K562 (cell line): Measurements from ENCODE around the gene ZC3H12A. TPM values are rescaled to one million over a fixed set of nuclear protein-coding genes. Genes with fewer than 3 reads are reported as not detected.
A peak's percentile ranks its signal among the peaks of the same experiment; 100 is the strongest.

Experiments used
- ATAC-seq: fragments of 200-7000 bp; cut with Tn5 transposase; 3 replicates; pipeline ENCODE4 v1.9.1; 2020; ENCODE audit warnings: moderate library complexity
- BruUV-seq: library from RNA; stranded (reverse); fragments of 400-500 nt; replicated peaks from 2 replicates; lab custom pipeline; 2021; lab: Mats Ljungman, UMichigan
- CTCF ChIA-PET: fragments of 300-600 bp; formaldehyde crosslinking; extraction: SDS; loops from one replicate; lab custom pipeline; 2021; ENCODE audit warnings: low intra/inter-chr PET ratio; lab: Yijun Ruan, JAX
- POLR2A ChIA-PET: fragments of 300-600, 350-650 bp; sonication (Branson Sonifier 250); formaldehyde crosslinking; extraction: SDS; loops from one replicate; lab custom pipeline; 2021; ENCODE audit warnings: antibody characterized with exemption, inconsistent platforms; lab: Yijun Ruan, JAX
- DNase-seq, 4 experiments: peaks; one replicate each; pipeline versions ENCODE4 v3.0.0 to v3.0.0-alpha.2; 2011 to 2018; ENCODE audit warnings: low spot score in 3 of 4, mixed read lengths in 3 of 4; ENCODE audit errors: extremely low read depth in 1 of 4
- FAIRE-seq: peaks from 2 replicates; lab custom pipeline; 2011; peaks lifted over from hg19 to GRCh38; lab: Jason Lieb, UNC
- H2AFZ ChIP-seq: 2 replicates; pipeline ENCODE4 v1.6.0; 2011; ENCODE audit warnings: low read depth, low read length, control low read depth, inconsistent platforms
- H3K27ac ChIP-seq: fragments of 200-600 bp; 3 replicates; pipeline ENCODE4 v1.8.0; 2011; ENCODE audit warnings: low read depth, mild to moderate bottlenecking, control low read depth, inconsistent platforms, low read length, moderate library complexity, mixed read lengths; ENCODE audit errors: extremely low read depth
- H3K27me3 ChIP-seq, 2 experiments: fragments of 300-600 bp in 1 of 2; 2 replicates in 1 of 2; 3 replicates in 1 of 2; pipeline versions ENCODE4 v1.6.0 to v1.8.0; 2011; ENCODE audit warnings: inconsistent platforms in 2 of 2, low read length in 2 of 2, mild to moderate bottlenecking in 1 of 2, mixed read lengths in 1 of 2, moderate library complexity in 1 of 2; ENCODE audit not compliant: control insufficient read depth in 2 of 2, insufficient read depth in 2 of 2
- H3K36me3 ChIP-seq: fragments of 300-600 bp; 3 replicates; pipeline ENCODE4 v1.8.0; 2011; ENCODE audit warnings: mild to moderate bottlenecking, low read length, inconsistent platforms; ENCODE audit not compliant: control insufficient read depth, insufficient read depth
- H3K4me1 ChIP-seq, 2 experiments: fragments of 200-600 bp in 1 of 2; replicated peaks in 1 of 2; 2 replicates in 1 of 2; 3 replicates in 1 of 2; pipeline versions ENCODE4 v1.5.1 to v1.8.0; 2011; ENCODE audit warnings: inconsistent platforms in 2 of 2, low read length in 2 of 2, mild to moderate bottlenecking in 1 of 2, mixed read lengths in 1 of 2, moderate library complexity in 1 of 2; ENCODE audit not compliant: control insufficient read depth in 2 of 2, insufficient read depth in 2 of 2
- H3K4me2 ChIP-seq: 2 replicates; pipeline ENCODE4 v1.6.1; 2011; ENCODE audit warnings: low read length, control low read depth, inconsistent platforms, mixed read lengths; ENCODE audit not compliant: insufficient read depth
- H3K4me3 ChIP-seq: fragments of 200-600 bp; sonication (generic), shearing (Covaris generic); 2 replicates; pipeline ENCODE4 v1.5.1; 2016; ENCODE audit warnings: control low read depth, inconsistent platforms
- H3K79me2 ChIP-seq: fragments of 200-600 bp; 3 replicates; pipeline ENCODE4 v1.8.0; 2011; ENCODE audit warnings: low read length, inconsistent platforms; ENCODE audit not compliant: control insufficient read depth, insufficient read depth
- H3K9ac ChIP-seq, 2 experiments: 2 replicates each; pipeline versions ENCODE4 v1.6.0 to v1.6.1; 2011; ENCODE audit warnings: low read depth in 2 of 2, low read length in 2 of 2, control low read depth in 1 of 2, inconsistent platforms in 1 of 2, mild to moderate bottlenecking in 1 of 2, mixed read lengths in 1 of 2; ENCODE audit not compliant: insufficient read depth in 1 of 2
- H3K9me1 ChIP-seq: one replicate; pipeline ENCODE4 v1.6.0; 2011; ENCODE audit warnings: inconsistent platforms, mild to moderate bottlenecking, low read length, moderate library complexity; ENCODE audit not compliant: control insufficient read depth, insufficient read depth
- H3K9me3 ChIP-seq: replicated peaks from 2 replicates; pipeline ENCODE4 v1.5.1; 2011; ENCODE audit warnings: low read depth, low read length, inconsistent platforms; ENCODE audit not compliant: control insufficient read depth, insufficient read depth
- H4K20me1 ChIP-seq: replicated peaks from 2 replicates; pipeline ENCODE4 v1.6.1; 2011; ENCODE audit warnings: low read length, inconsistent platforms, mixed read lengths; ENCODE audit not compliant: control insufficient read depth, insufficient read depth
- DACH1 ChIP-seq: fragments of 450-650 bp; IDR thresholded peaks from 2 replicates; pipeline ENCODE4 v1.6.1; 2018; ENCODE audit not compliant: partially characterized antibody
- ESRRA ChIP-seq: fragments of 450-650 bp; IDR thresholded peaks from 2 replicates; pipeline ENCODE4 v1.6.1; 2014; ENCODE audit warnings: low read depth, mild to moderate bottlenecking, moderate library complexity, borderline replicate concordance
- GATA2 ChIP-seq: sonication (generic); formaldehyde crosslinking; IDR thresholded peaks from 2 replicates; pipeline ENCODE4 v1.4.0; 2020; ENCODE audit warnings: mild to moderate bottlenecking, missing genetic modification reagents
- HDAC1 ChIP-seq, 2 experiments: fragments of 450-650 bp; IDR thresholded peaks; 2 replicates each; pipeline ENCODE4 v1.6.1; 2016 to 2017; ENCODE audit warnings: inconsistent platforms in 1 of 2, mild to moderate bottlenecking in 1 of 2, moderate library complexity in 1 of 2
- HNRNPK ChIP-seq: fragments of 200-400 bp; formaldehyde crosslinking; IDR thresholded peaks from one replicate; pipeline ENCODE4 v1.6.1; 2018; ENCODE audit warnings: mild to moderate bottlenecking, low read depth, low read length; ENCODE audit not compliant: poor library complexity, severe bottlenecking
- KDM4B ChIP-seq, 2 experiments: fragments of 450-650 bp in 1 of 2; sonication (generic) in 1 of 2; IDR thresholded peaks; 2 replicates each; pipeline ENCODE4 v1.6.1; 2016 to 2017; ENCODE audit warnings: borderline replicate concordance in 2 of 2, antibody characterized with exemption in 1 of 2, low read depth in 1 of 2, mild to moderate bottlenecking in 1 of 2
- KLF13 ChIP-seq: fragments of 450-650 bp; IDR thresholded peaks from 2 replicates; pipeline ENCODE4 v1.6.1; 2016; ENCODE audit warnings: missing genetic modification characterization, low read depth, mild to moderate bottlenecking, missing compliant biosample characterization, moderate library complexity, borderline replicate concordance
- KLF16 ChIP-seq: IDR thresholded peaks from 2 replicates; pipeline ENCODE4 v1.6.1; 2016; ENCODE audit warnings: antibody characterized with exemption
- MEIS2 ChIP-seq: fragments of 450-650 bp; IDR thresholded peaks from 2 replicates; pipeline ENCODE4 v1.6.1; 2014; ENCODE audit warnings: mild to moderate bottlenecking; ENCODE audit not compliant: partially characterized antibody
- POLR2AphosphoS2 ChIP-seq: IDR thresholded peaks from 2 replicates; pipeline ENCODE4 v1.6.1; 2012; ENCODE audit warnings: low read length, improper control_type of control experiment
- RAD21 ChIP-seq, 2 experiments: fragments of 250-450 bp in 1 of 2; fragments of 450-650 bp in 1 of 2; sonication (Bioruptor Pico) in 1 of 2; formaldehyde crosslinking in 1 of 2; IDR thresholded peaks in 1 of 2; conservative IDR thresholded peaks in 1 of 2; 2 replicates each; pipeline versions ENCODE4 v1.4.0 to v1.8.0; 2020 to 2022; ENCODE audit warnings: mild to moderate bottlenecking in 2 of 2, moderate library complexity in 1 of 2
- RFX5 ChIP-seq: IDR thresholded peaks from 2 replicates; pipeline ENCODE4 v1.6.1; 2011; ENCODE audit warnings: low read depth, mild to moderate bottlenecking, improper control_type of control experiment, low read length
- SMARCB1 ChIP-seq: IDR thresholded peaks from 2 replicates; pipeline ENCODE4 v1.6.1; 2011; ENCODE audit warnings: improper control_type of control experiment, low read depth; ENCODE audit not compliant: insufficient read length
- ZBTB7A ChIP-seq: IDR thresholded peaks from 2 replicates; pipeline ENCODE4 v1.6.1; 2011; ENCODE audit warnings: low read depth, mild to moderate bottlenecking, low read length, moderate library complexity, borderline replicate concordance; ENCODE audit not compliant: control insufficient read depth
- ZFP36 ChIP-seq: fragments of 150-350 bp; IDR thresholded peaks from 2 replicates; pipeline ENCODE4 v1.6.1; 2018; ENCODE audit warnings: low read length, low read depth; ENCODE audit not compliant: partially characterized antibody
- ZNF57 ChIP-seq: fragments of 450-650 bp; formaldehyde crosslinking; IDR thresholded peaks from 2 replicates; pipeline ENCODE4 v1.4.0; 2020; ENCODE audit warnings: mild to moderate bottlenecking, moderate library complexity
- WGBS: fragments of 100-300 bp; shearing (Covaris generic); methylation state at CpG from one replicate; pipeline ENCODE4 v1.1.6; 2016; ENCODE audit warnings: low coverage, mixed read lengths; ENCODE audit not compliant: insufficient coverage; ENCODE audit errors: missing lambda C conversion rate; 5-methylcytosine and 5-hydroxymethylcytosine counted together
- in situ Hi-C: fragments of 300-500 bp; cut with MboI; formaldehyde crosslinking; loops from 4 replicates; pipeline ENCODE4 v1.15.0; 2018; ENCODE audit warnings: inconsistent platforms, mixed read lengths
- intact Hi-C: fragments of 100-400 bp; cut with micrococcal nuclease; formaldehyde crosslinking; loops from 2 replicates; pipeline ENCODE4 v1.14.2; 2022
- polyA plus RNA-seq, 8 experiments: library from polyadenylated mRNA; depleted of rRNA in 4 of 8; stranded (reverse) in 5 of 8; unstranded in 3 of 8; fragments of >200 nt; fragmentation: Nextera tagmentation in 2 of 8; fragmentation: Illumina TruSeq in 1 of 8; extraction: Ambion mirVana in 2 of 8; extraction: Trizol in 1 of 8; gene quantifications; 2 replicates each; pipeline versions ENCODE4 v1.2.1 to v1.2.3, GENCODE V29; 2011 to 2014; ENCODE audit warnings: inconsistent platforms in 1 of 8, missing spikeins in 1 of 8
- total RNA-seq, 7 experiments: library from RNA; depleted of rRNA in 6 of 7; stranded (reverse); fragments of >200 nt in 6 of 7; fragmentation: Illumina TruSeq in 2 of 7; extraction: Trizol in 2 of 7; gene quantifications; 2 replicates each; pipeline versions ENCODE4 v1.2.1 to v1.2.3, GENCODE V29; 2011 to 2021; ENCODE audit warnings: low replicate concordance in 1 of 7
- TF ChIP-seq, protein P1 (sequence below): fragments of 450-650 bp; formaldehyde crosslinking; IDR thresholded peaks from 2 replicates; pipeline ENCODE4 v1.4.0; 2020; ENCODE audit warnings: mild to moderate bottlenecking, moderate library complexity

ZC3H12A gene
- total and polyA plus RNA-seq, 9 of the 15 experiments (the other 6 are each of a cell fraction or from before 2014, with no cell fraction given) = 0.14 to 9.4 (median 6.7) TPM

DNA sequence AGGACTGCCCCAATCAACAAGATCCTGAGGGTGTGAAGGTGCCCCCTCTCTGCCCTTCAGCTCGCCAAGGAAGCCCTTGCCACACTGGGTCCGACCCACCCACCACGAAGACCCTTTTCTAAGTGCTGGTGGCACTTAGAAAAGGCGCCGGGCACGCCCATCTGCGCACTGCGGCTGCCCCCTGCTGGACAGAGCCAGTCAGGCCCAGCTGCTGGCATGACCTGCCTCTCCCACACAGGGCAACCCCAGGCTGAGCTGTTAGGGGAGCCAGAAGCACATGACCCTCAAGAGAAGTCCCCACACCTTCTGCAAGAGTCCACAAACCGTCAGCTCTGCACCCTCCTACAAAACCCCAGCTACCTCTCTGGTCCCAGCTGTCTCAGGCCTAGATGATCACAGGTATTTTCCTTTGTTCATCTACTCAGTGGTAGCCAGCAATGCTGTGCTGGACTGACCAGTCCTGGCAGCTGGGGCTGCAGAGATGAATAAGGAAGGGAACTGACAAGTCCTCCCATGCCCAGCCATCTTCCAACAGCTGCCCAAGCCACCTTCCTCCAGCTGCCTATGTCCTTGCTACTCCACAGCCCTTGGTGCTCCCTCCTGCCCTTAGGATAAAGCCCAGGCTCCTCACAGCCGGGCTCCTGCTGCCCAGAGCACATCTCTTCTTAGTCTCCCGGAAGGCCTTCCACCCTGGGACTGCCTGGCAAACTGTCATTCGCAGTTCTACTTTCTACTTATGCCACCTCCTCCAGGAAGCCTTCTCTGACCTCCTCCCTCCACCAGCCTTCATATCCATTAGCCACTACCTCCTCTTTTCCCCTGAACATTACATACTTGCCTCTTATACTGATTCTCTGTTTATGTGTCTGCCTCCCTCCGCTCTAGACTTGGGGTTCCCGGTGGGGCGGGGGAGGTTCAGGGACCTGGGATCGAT, 39.8 kb upstream of the ZC3H12A start:
- peaks cover 0 to 9% of the 10 kb centered on the region in 2 experiments; a peak in 3 of 5 replicates for H3K4me1 ChIP-seq
- no peaks in the 10 kb centered on the region for H3K36me3 ChIP-seq
- ATAC-seq (peak; percentile 93), FAIRE-seq (peak; percentile 76), DNase-seq (peak; percentile 78 to 90 (median 88))
- no peaks in the 10 kb centered on the region for H3K9me1 ChIP-seq
- WGBS = 4% methylated on average over 15 of the region's 16 CpGs
- no peak overlapping the region for H3K27ac ChIP-seq
- H2AFZ ChIP-seq = no peak overlapping the region
- no peak overlapping the region for H3K4me2 ChIP-seq
- H3K4me3 ChIP-seq = no peak overlapping the region
- CTCF ChIA-PET = interaction anchor here (0.6 to 1.4 kb wide), 6 partner anchors 23 to 881 kb away, joined by 3 to 5 read pairs (median 4); no protein-coding TSS in a partner anchor
- peaks cover 14% of the 10 kb centered on the region for H4K20me1 ChIP-seq
- H3K9ac ChIP-seq = peak overlapping the region in 1 of 2 experiments; percentile 46; a peak in 1 of 4 replicates
- in situ Hi-C loops (no loop called here), intact Hi-C loops (loop anchor here (1.0 to 10.0 kb wide), 6 partner anchors 43 to 880 kb away; no protein-coding TSS in a partner anchor)
- BruUV-seq = no TSS peak
- no peaks in the 10 kb centered on the region for H3K79me2 ChIP-seq
- peaks cover 21 to 60% of the 10 kb centered on the region in 2 experiments; a peak in 4 of 5 replicates for H3K27me3 ChIP-seq
- POLR2A ChIA-PET = interaction anchor here (0.6 to 1.0 kb wide), 5 partner anchors 11 to 757 kb away, joined by 3 to 4 read pairs (median 3); no protein-coding TSS in a partner anchor
- H3K9me3 ChIP-seq = no peaks in the 10 kb centered on the region; the same call in 1 of the 2 replicates
- TF ChIP-seq POLR2AphosphoS2 = no peak
- TF ChIP-seq GATA2 (CRISPR knock-in tag) = no peak
- no peak for TF ChIP-seq DACH1
- TF ChIP-seq MEIS2 = no peak
- no peak for TF ChIP-seq RFX5
- 0 out of 4 replicates have a peak, but pooled peaks of 1 of the 2 experiments have one; percentile 32 for TF ChIP-seq KDM4B (IDR thresholded peaks at IDR 0.05; ENCODE audit: borderline replicate concordance in 2 of 2, low read depth in 1 of 2)
- no peak for TF ChIP-seq ZNF57 (CRISPR knock-in tag)
- TF ChIP-seq ESRRA = 0 out of 2 replicates have a peak, but pooled peaks have one; percentile 19
- no peak for TF ChIP-seq SMARCB1
- TF ChIP-seq KLF13 (tag) = peak; percentile 91
- TF ChIP-seq, protein P1, sequence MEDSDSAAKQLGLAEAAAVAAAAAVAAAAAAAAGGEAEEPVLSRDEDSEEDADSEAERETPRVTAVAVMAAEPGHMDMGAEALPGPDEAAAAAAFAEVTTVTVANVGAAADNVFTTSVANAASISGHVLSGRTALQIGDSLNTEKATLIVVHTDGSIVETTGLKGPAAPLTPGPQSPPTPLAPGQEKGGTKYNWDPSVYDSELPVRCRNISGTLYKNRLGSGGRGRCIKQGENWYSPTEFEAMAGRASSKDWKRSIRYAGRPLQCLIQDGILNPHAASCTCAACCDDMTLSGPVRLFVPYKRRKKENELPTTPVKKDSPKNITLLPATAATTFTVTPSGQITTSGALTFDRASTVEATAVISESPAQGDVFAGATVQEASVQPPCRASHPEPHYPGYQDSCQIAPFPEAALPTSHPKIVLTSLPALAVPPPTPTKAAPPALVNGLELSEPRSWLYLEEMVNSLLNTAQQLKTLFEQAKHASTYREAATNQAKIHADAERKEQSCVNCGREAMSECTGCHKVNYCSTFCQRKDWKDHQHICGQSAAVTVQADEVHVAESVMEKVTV (CRISPR knock-in tag) = peak; percentile 75; the same call in 1 of the 2 replicates
- peak; percentile 33; the same call in 1 of the 2 replicates for TF ChIP-seq ZBTB7A
- no peak for TF ChIP-seq HNRNPK
- no peak for TF ChIP-seq HDAC1 (IDR thresholded peaks at IDR 0.05)
- TF ChIP-seq KLF16 = 0 out of 2 replicates have a peak, but pooled peaks have one; percentile 46
- peak; percentile 87 to 96 for TF ChIP-seq RAD21 (CRISPR knock-in tag; conservative IDR thresholded peaks at IDR 0.05 in 1 of 2, IDR thresholded peaks at IDR 0.05 in 1 of 2)
- TF ChIP-seq ZFP36 = peak; percentile 89
